H9 (cell line): ENCODE measurements around the gene TTC7B. TPM values are rescaled to one million over a fixed set of nuclear protein-coding genes. Genes with fewer than 3 reads are reported as not detected.

ENCODE experiments used
- DNase-seq: peaks from one replicate; pipeline ENCODE4 v3.0.0-alpha.2; 2017
- H2AFZ ChIP-seq: one replicate; pipeline ENCODE4 v1.6.1; 2013; ENCODE audit warnings: mild to moderate bottlenecking, low read length, control low read depth, moderate library complexity
- H2AK5ac ChIP-seq: 2 replicates; pipeline ENCODE4 v1.6.1; 2013; ENCODE audit warnings: low read length, control low read depth, mixed read lengths; ENCODE audit not compliant: insufficient read length
- H2BK120ac ChIP-seq: one replicate; pipeline ENCODE4 v1.6.1; 2013; ENCODE audit warnings: low read depth, mild to moderate bottlenecking, low read length, control low read depth, inconsistent platforms; ENCODE audit not compliant: poor library complexity, severe bottlenecking
- H2BK12ac ChIP-seq: 2 replicates; pipeline ENCODE4 v1.6.1; 2013; ENCODE audit warnings: low read length, control low read depth, mixed read lengths, low read depth; ENCODE audit not compliant: insufficient read length
- H2BK15ac ChIP-seq: 2 replicates; pipeline ENCODE4 v1.6.1; 2013; ENCODE audit warnings: low read depth, low read length, control low read depth
- H2BK20ac ChIP-seq: one replicate; pipeline ENCODE4 v1.6.1; 2013; ENCODE audit warnings: low read depth, mild to moderate bottlenecking, low read length, control low read depth, inconsistent platforms; ENCODE audit not compliant: poor library complexity, severe bottlenecking
- H2BK5ac ChIP-seq: 2 replicates; pipeline ENCODE4 v1.6.1; 2013; ENCODE audit warnings: low read length, control low read depth, mixed read lengths; ENCODE audit not compliant: insufficient read length
- H3K14ac ChIP-seq: 2 replicates; pipeline ENCODE4 v1.6.1; 2013; ENCODE audit warnings: low read length, control low read depth; ENCODE audit not compliant: insufficient read depth
- H3K18ac ChIP-seq: 2 replicates; pipeline ENCODE4 v1.6.1; 2013; ENCODE audit warnings: low read depth, mild to moderate bottlenecking, mixed read lengths, low read length, control low read depth; ENCODE audit not compliant: insufficient read length
- H3K23ac ChIP-seq: 2 replicates; pipeline ENCODE4 v1.6.1; 2013; ENCODE audit warnings: low read length, control low read depth, mixed read lengths, low read depth; ENCODE audit not compliant: insufficient read length
- H3K23me2 ChIP-seq: 2 replicates; pipeline ENCODE4 v1.6.1; 2013; ENCODE audit warnings: low read depth, mild to moderate bottlenecking, mixed read lengths, low read length, control low read depth; ENCODE audit not compliant: insufficient read length, poor library complexity, severe bottlenecking
- H3K27ac ChIP-seq: 2 replicates; pipeline ENCODE4 v1.5.1; 2013; ENCODE audit warnings: low read length, control low read depth, mixed read lengths, low read depth; ENCODE audit not compliant: insufficient read length
- H3K27me3 ChIP-seq: 2 replicates; pipeline ENCODE4 v1.6.1; 2013; ENCODE audit warnings: low read length, control low read depth, inconsistent platforms; ENCODE audit not compliant: insufficient read depth
- H3K4ac ChIP-seq: 2 replicates; pipeline ENCODE4 v1.6.1; 2013; ENCODE audit warnings: low read depth, mild to moderate bottlenecking, control low read depth, inconsistent platforms, low read length, moderate library complexity
- H3K4me1 ChIP-seq: 2 replicates; pipeline ENCODE4 v1.6.1; 2013; ENCODE audit warnings: low read length, control low read depth, inconsistent platforms; ENCODE audit not compliant: insufficient read depth
- H3K4me2 ChIP-seq: 2 replicates; pipeline ENCODE4 v1.6.1; 2013; ENCODE audit warnings: low read length, control low read depth, mixed read lengths; ENCODE audit not compliant: insufficient read length, insufficient read depth
- H3K56ac ChIP-seq: 2 replicates; pipeline ENCODE4 v1.6.1; 2013; ENCODE audit warnings: low read depth, mild to moderate bottlenecking, mixed read lengths, low read length, control low read depth; ENCODE audit not compliant: insufficient read length
- H3K79me1 ChIP-seq: 2 replicates; pipeline ENCODE4 v1.6.1; 2013; ENCODE audit warnings: low read depth, mild to moderate bottlenecking, moderate library complexity, low read length, control low read depth, inconsistent platforms; ENCODE audit not compliant: insufficient read depth, poor library complexity, severe bottlenecking
- H3K79me2 ChIP-seq: 2 replicates; pipeline ENCODE4 v1.6.1; 2013; ENCODE audit warnings: low read length, control low read depth, inconsistent platforms; ENCODE audit not compliant: insufficient read depth
- H3K9ac ChIP-seq: 2 replicates; pipeline ENCODE4 v1.6.1; 2013; ENCODE audit warnings: low read length, control low read depth, mixed read lengths; ENCODE audit not compliant: insufficient read length; ENCODE audit errors: extremely low read depth
- H3K9me3 ChIP-seq: one replicate; pipeline ENCODE4 v1.6.1; 2013; ENCODE audit warnings: low read depth, low read length, inconsistent platforms; ENCODE audit not compliant: control insufficient read depth
- H3T11ph ChIP-seq: one replicate; pipeline ENCODE4 v1.6.1; 2013; ENCODE audit warnings: mild to moderate bottlenecking, low read length, control low read depth, inconsistent platforms
- H4K20me1 ChIP-seq: one replicate; pipeline ENCODE4 v1.6.1; 2013; ENCODE audit not compliant: control insufficient read depth, insufficient read length, insufficient read depth
- H4K5ac ChIP-seq: 2 replicates; pipeline ENCODE4 v1.6.1; 2013; ENCODE audit warnings: low read depth, mild to moderate bottlenecking, mixed read lengths, low read length, control low read depth; ENCODE audit not compliant: insufficient read length
- H4K8ac ChIP-seq: replicated peaks from 2 replicates; pipeline ENCODE4 v1.6.1; 2013; ENCODE audit warnings: low read length, control low read depth, mixed read lengths, low read depth; ENCODE audit not compliant: insufficient read length
- H4K91ac ChIP-seq: 2 replicates; pipeline ENCODE4 v1.6.1; 2013; ENCODE audit warnings: low read depth, mild to moderate bottlenecking, moderate library complexity, mixed read lengths, low read length, control low read depth; ENCODE audit not compliant: insufficient read length
- H3K27ac Mint-ChIP-seq, 3 experiments: 2 replicates in 2 of 3; 3 replicates in 1 of 3; pipeline ENCODE4 v1.8.0; 2020 to 2021; ENCODE audit warnings: mixed read lengths in 3 of 3, mild to moderate bottlenecking in 1 of 3, moderate library complexity in 1 of 3
- H3K27me3 Mint-ChIP-seq: 2 replicates; pipeline ENCODE4 v1.8.0; 2021; ENCODE audit warnings: low read depth, mild to moderate bottlenecking, moderate library complexity, mixed read lengths
- H3K36me3 Mint-ChIP-seq, 3 experiments: 2 replicates in 2 of 3; 3 replicates in 1 of 3; pipeline ENCODE4 v1.8.0; 2020 to 2021; ENCODE audit warnings: low read depth in 3 of 3, mixed read lengths in 3 of 3; ENCODE audit not compliant: insufficient read depth in 1 of 3
- H3K4me1 Mint-ChIP-seq, 2 experiments: 2 replicates each; pipeline ENCODE4 v1.8.0; 2020; ENCODE audit warnings: mixed read lengths in 2 of 2
- H3K4me3 Mint-ChIP-seq, 2 experiments: 2 replicates in 1 of 2; 3 replicates in 1 of 2; pipeline ENCODE4 v1.8.0; 2020 to 2021; ENCODE audit warnings: mild to moderate bottlenecking in 2 of 2, mixed read lengths in 2 of 2, moderate library complexity in 1 of 2
- H3K9me3 Mint-ChIP-seq, 2 experiments: 2 replicates in 1 of 2; 3 replicates in 1 of 2; pipeline ENCODE4 v1.8.0; 2020; ENCODE audit warnings: mild to moderate bottlenecking in 2 of 2, mixed read lengths in 2 of 2, moderate library complexity in 1 of 2
- WGBS: extraction: QIAGEN DNeasy Blood & Tissue Kit; methylation state at CpG from one replicate; pipeline ENCODE4 v1.1.7; 2013; ENCODE audit warnings: missing lambda C conversion rate, low lambda C conversion rate, mixed read lengths; ENCODE audit not compliant: insufficient read length; ENCODE audit errors: extremely low coverage; 5-methylcytosine and 5-hydroxymethylcytosine counted together
- total RNA-seq: library from RNA; stranded (reverse); gene quantifications from 2 replicates; pipeline ENCODE4 v1.2.1, GENCODE V29; 2021
- TF ChIP-seq, protein P1 (sequence below): fragments of 200-600 bp; sonication (generic); conservative IDR thresholded peaks from 3 replicates; pipeline ENCODE4 v1.8.0; 2021; ENCODE audit warnings: antibody characterized with exemption, mild to moderate bottlenecking

TTC7B gene
- total RNA-seq, 1 experiment from 2014 or later, result 33.7 TPM

DNA sequence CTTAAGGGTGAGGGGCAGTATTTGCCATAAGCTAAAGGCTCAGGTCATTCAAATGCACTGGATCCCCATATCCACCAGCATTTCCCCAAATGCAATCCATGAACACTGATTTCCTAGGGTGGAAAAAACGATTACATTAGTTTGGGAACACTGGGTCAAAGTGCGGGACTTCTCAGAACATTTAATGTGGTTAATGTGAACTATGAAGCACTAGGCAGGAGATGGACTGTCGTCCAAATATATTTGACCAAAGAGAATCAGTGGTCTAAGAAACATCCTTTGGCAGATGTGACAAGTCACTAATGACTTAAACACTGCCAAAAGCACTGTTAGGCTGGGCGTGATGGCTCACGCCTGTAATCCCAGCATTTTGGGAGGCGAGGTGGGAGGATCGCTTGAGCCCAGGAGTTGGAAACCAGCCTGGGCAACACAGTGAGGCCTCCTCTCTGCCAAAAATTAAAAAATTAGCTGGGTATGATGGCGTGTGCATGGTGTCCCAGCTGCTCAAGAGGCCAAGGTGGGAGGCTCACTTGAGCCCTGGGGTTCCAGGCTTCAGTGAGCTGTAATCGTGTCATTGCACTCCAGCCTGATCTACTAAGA, 214.0 kb downstream of the TTC7B start:
- WGBS, result no CpG with 5 or more reads among the region's 9 CpGs
- no peak overlapping the region for H4K8ac ChIP-seq
- no peaks in the 10 kb centered on the region for H3K23me2 ChIP-seq
- no peak overlapping the region for H4K5ac ChIP-seq
- H2AFZ ChIP-seq, result no peak overlapping the region
- H2BK20ac ChIP-seq, result no peak overlapping the region
- no peaks in the 10 kb centered on the region for H4K20me1 ChIP-seq
- no peak overlapping the region for H3K9ac ChIP-seq
- no peak overlapping the region for H4K91ac ChIP-seq
- H3K79me1 ChIP-seq, result no peaks in the 10 kb centered on the region
- Mint-ChIP-seq H3K9me3 (no peaks in the 10 kb centered on the region), H3K27ac (no peak overlapping the region), H3K36me3 (no peaks in the 10 kb centered on the region), H3K27me3 (no peaks in the 10 kb centered on the region), H3K4me1 (peaks cover 65 to 72% of the 10 kb centered on the region in 2 experiments), H3K4me3 (no peak overlapping the region)
- no peaks in the 10 kb centered on the region for H3K79me2 ChIP-seq
- no peak overlapping the region for H3K4ac ChIP-seq
- no peak overlapping the region for H3K14ac ChIP-seq
- no peak overlapping the region for H3K18ac ChIP-seq
- no peaks in the 10 kb centered on the region for H3K9me3 ChIP-seq
- H2BK15ac ChIP-seq, result no peak overlapping the region
- H2AK5ac ChIP-seq, result no peak overlapping the region
- H3K27ac ChIP-seq, result no peak overlapping the region
- no peak overlapping the region for H2BK12ac ChIP-seq
- H3K27me3 ChIP-seq, result no peaks in the 10 kb centered on the region
- no peak overlapping the region for H3K4me2 ChIP-seq
- DNase-seq, result no peak
- H3K4me1 ChIP-seq, result peaks cover 3% of the 10 kb centered on the region; the same call in 1 of the 2 replicates
- H3K23ac ChIP-seq, result no peak overlapping the region
- no peak overlapping the region for H2BK120ac ChIP-seq
- no peak overlapping the region for H3K56ac ChIP-seq
- TF ChIP-seq, protein P1, sequence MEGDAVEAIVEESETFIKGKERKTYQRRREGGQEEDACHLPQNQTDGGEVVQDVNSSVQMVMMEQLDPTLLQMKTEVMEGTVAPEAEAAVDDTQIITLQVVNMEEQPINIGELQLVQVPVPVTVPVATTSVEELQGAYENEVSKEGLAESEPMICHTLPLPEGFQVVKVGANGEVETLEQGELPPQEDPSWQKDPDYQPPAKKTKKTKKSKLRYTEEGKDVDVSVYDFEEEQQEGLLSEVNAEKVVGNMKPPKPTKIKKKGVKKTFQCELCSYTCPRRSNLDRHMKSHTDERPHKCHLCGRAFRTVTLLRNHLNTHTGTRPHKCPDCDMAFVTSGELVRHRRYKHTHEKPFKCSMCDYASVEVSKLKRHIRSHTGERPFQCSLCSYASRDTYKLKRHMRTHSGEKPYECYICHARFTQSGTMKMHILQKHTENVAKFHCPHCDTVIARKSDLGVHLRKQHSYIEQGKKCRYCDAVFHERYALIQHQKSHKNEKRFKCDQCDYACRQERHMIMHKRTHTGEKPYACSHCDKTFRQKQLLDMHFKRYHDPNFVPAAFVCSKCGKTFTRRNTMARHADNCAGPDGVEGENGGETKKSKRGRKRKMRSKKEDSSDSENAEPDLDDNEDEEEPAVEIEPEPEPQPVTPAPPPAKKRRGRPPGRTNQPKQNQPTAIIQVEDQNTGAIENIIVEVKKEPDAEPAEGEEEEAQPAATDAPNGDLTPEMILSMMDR, result no peak
- no peak overlapping the region for H3T11ph ChIP-seq
- no peak overlapping the region for H2BK5ac ChIP-seq
